GM13976 (cell line): ENCODE data around the gene CDHR3.

Source experiments
- DNase-seq: peaks from one replicate; pipeline ENCODE4 v3.0.0; 2012; ENCODE audit warnings: low spot score
- in situ Hi-C: fragments of 300-500 bp; cut with MboI; formaldehyde crosslinking; loops from one replicate; pipeline ENCODE4 v1.12.0; 2022; ENCODE audit warnings: low sequenced_read_pairs, mixed read lengths, inconsistent platforms; ENCODE audit not compliant: unreplicated experiment
- TF ChIP-seq, protein P1 (sequence below): IDR thresholded peaks from 2 replicates; pipeline ENCODE4 v1.5.1; 2012; ENCODE audit warnings: borderline replicate concordance, mild to moderate bottlenecking; ENCODE audit not compliant: insufficient read depth; ENCODE audit errors: extremely low read depth, missing control alignments, control extremely low read depth

CDHR3 gene

GRCh38 chr7:106067678-106068077 is 104.6 kb downstream of the CDHR3 start:
- TF ChIP-seq, protein P1, sequence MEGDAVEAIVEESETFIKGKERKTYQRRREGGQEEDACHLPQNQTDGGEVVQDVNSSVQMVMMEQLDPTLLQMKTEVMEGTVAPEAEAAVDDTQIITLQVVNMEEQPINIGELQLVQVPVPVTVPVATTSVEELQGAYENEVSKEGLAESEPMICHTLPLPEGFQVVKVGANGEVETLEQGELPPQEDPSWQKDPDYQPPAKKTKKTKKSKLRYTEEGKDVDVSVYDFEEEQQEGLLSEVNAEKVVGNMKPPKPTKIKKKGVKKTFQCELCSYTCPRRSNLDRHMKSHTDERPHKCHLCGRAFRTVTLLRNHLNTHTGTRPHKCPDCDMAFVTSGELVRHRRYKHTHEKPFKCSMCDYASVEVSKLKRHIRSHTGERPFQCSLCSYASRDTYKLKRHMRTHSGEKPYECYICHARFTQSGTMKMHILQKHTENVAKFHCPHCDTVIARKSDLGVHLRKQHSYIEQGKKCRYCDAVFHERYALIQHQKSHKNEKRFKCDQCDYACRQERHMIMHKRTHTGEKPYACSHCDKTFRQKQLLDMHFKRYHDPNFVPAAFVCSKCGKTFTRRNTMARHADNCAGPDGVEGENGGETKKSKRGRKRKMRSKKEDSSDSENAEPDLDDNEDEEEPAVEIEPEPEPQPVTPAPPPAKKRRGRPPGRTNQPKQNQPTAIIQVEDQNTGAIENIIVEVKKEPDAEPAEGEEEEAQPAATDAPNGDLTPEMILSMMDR = no peak
- no peak for DNase-seq
- in situ Hi-C loops = loop anchor here (25.0 kb wide), 1 partner anchor 395 kb away; no protein-coding TSS in a partner anchor

- in situ Hi-C loops = loop anchor here (25.0 kb wide), 1 partner anchor 394 kb away; no protein-coding TSS in a partner anchor
- DNase-seq = no peak
- TF ChIP-seq, protein P1 = no peak
These were observed 105.5 kb downstream of the CDHR3 start for GRCh38 chr7:106068538-106068961.

GRCh38 chr7:106068986-106069385 is 105.9 kb downstream of the CDHR3 start:
- no peak for DNase-seq
- TF ChIP-seq, protein P1 = no peak
- in situ Hi-C loops = loop anchor here (25.0 kb wide), 1 partner anchor 393 kb away; no protein-coding TSS in a partner anchor

DNA sequence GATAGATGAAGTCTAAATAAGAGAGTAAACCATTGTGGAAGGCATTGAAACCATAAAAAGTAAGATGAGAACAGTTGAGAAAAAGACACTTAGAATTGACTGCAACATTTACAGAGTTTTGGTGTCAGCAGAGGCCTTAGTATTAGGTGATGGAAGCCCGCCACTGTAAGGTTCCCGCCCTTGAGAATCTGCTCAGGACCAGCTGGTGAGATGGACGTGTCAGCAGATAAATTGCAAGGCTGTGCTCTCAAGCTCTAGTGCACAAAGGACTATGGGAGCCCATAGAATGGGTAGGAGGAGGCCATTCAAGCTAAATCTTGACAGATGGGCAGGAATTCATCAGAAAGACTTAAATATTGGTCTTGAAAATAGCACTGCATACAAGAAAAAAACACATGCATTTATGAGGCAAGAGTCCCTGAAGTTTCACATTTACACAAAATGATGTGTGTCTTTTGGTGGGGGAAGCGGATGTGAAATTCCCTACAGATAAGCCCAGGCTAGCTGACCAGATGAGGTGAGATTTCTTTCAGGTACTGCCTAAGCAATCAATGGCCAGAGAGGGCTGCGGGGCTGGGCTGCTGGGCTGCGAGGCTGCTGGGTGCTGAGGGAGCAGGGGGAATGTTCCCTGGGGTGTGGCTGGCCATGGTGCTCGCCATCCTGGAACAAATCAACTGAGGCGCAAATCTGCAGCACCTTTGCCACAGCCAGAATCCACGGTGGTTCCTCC is 106.6 kb downstream of the CDHR3 start:
- in situ Hi-C loops = loop anchor here (25.0 kb wide), 1 partner anchor 393 kb away; no protein-coding TSS in a partner anchor
- TF ChIP-seq, protein P1 = no peak
- DNase-seq = no peak

DNA sequence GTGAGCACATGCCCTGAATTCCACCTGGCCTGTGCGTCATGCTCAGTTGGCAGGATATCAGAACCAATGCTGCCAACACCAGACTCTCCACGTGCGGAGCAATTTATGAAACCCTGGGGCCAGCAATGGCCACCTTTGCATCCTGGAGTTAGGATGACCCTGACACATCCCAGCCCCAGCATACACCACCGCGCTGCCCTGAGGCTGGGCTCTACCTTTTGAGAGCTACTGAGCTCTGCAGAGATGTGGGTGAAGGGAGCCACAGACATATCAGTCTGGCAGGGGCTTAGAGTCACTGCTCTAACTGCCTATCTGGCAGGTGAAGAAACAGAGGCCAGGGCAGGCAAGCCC is 107.1 kb downstream of the CDHR3 start:
- in situ Hi-C loops = loop anchor here (25.0 kb wide), 1 partner anchor 392 kb away; no protein-coding TSS in a partner anchor
- DNase-seq = no peak
- TF ChIP-seq, protein P1 = no peak

GRCh38 chr7:106070567-106071254 is 107.6 kb downstream of the CDHR3 start:
- in situ Hi-C loops = loop anchor here (25.0 kb wide), 1 partner anchor 392 kb away; no protein-coding TSS in a partner anchor
- DNase-seq = no peak
- TF ChIP-seq, protein P1 = no peak
